ENCODE measurements around the gene ZBTB25. TPM values are rescaled to one million over a fixed set of nuclear protein-coding genes. Genes with fewer than 3 reads are reported as not detected.

The ZBTB25 gene
- total and polyA plus RNA-seq, 10 of the 15 experiments (the other 5 are each of a cell fraction or from before 2014, with no cell fraction given): 4.1 to 33.9 (median 9.7) TPM

DNA sequence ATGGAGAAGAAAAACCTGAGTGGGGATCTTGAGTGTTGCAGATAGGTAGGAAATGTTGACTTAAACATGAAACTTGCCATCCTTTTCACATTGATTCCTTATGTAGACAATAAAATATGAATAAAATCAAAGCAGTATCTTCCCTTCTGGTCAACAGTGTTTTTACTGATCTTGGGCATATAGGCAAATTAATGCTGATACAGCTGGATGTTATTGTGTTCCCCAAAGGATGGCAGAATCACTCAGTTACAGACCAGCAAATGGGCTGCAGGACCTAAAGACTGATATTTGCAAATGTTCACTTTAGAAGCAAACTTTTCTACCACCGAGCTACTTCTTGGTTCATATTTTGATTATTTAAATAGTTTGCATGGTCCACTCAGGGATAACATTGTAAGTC lies 81.6 kb downstream of the ZBTB25 start (continued):
- TF ChIP-seq, protein P1, sequence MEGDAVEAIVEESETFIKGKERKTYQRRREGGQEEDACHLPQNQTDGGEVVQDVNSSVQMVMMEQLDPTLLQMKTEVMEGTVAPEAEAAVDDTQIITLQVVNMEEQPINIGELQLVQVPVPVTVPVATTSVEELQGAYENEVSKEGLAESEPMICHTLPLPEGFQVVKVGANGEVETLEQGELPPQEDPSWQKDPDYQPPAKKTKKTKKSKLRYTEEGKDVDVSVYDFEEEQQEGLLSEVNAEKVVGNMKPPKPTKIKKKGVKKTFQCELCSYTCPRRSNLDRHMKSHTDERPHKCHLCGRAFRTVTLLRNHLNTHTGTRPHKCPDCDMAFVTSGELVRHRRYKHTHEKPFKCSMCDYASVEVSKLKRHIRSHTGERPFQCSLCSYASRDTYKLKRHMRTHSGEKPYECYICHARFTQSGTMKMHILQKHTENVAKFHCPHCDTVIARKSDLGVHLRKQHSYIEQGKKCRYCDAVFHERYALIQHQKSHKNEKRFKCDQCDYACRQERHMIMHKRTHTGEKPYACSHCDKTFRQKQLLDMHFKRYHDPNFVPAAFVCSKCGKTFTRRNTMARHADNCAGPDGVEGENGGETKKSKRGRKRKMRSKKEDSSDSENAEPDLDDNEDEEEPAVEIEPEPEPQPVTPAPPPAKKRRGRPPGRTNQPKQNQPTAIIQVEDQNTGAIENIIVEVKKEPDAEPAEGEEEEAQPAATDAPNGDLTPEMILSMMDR (IDR thresholded peaks at IDR 0.05 in 2 of 3, conservative IDR thresholded peaks at IDR 0.05 in 1 of 3; ENCODE audit: control insufficient read depth in 2 of 3, extremely low read depth in 1 of 3, insufficient read depth in 1 of 3, low read depth in 3 of 3, low read length in 3 of 3): no peak
- TF ChIP-seq MEF2A (IDR thresholded peaks at IDR 0.05; ENCODE audit: insufficient read depth, low read depth, low read length) (no peak), DPF2 (IDR thresholded peaks at IDR 0.05) (no peak), BACH1 (IDR thresholded peaks at IDR 0.05; ENCODE audit: borderline replicate concordance) (no peak), TAF1 (IDR thresholded peaks at IDR 0.05; ENCODE audit: borderline replicate concordance, low read depth, low read length) (no peak), YBX1 (IDR thresholded peaks at IDR 0.05) (no peak), SMARCA5 (IDR thresholded peaks at IDR 0.05) (no peak), HDAC6 (IDR thresholded peaks at IDR 0.05; ENCODE audit: unreplicated experiment) (no peak)
- TF ChIP-seq, protein P2, sequence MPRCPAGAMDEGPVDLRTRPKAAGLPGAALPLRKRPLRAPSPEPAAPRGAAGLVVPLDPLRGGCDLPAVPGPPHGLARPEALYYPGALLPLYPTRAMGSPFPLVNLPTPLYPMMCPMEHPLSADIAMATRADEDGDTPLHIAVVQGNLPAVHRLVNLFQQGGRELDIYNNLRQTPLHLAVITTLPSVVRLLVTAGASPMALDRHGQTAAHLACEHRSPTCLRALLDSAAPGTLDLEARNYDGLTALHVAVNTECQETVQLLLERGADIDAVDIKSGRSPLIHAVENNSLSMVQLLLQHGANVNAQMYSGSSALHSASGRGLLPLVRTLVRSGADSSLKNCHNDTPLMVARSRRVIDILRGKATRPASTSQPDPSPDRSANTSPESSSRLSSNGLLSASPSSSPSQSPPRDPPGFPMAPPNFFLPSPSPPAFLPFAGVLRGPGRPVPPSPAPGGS (IDR thresholded peaks at IDR 0.05; ENCODE audit: borderline replicate concordance, insufficient read depth, low read depth, low read length, poor library complexity, severe bottlenecking): no peak

DNA sequence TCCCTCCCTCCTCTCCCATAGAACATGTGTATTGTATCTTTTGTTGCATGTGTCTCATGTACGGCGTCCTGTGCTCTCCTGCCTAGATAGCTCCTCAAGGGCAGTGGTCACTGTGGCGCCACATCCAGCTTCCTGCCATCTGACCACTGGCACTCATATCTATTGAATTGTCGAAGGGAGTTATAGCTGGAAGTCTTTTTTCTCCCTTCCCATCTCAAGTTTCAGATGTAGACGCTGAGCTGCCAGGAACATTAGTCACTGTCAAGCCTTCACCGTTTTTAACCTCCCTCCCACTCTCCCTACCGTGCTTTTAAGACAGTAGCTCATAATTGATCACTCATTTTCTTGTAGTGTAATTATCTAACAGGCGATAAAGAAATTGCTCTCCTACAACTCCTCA lies 82.5 kb downstream of the ZBTB25 start:
- RAD21 ChIA-PET (ENCODE audit: unreplicated experiment): interaction anchor here (0.8 to 2.0 kb wide), 4 partner anchors 9 to 70 kb away, joined by 3 to 5 read pairs (median 4); no protein-coding TSS in a partner anchor
- Histone ChIP-seq H3K27me3 (replicated peaks in 1 of 2; ENCODE audit: control insufficient read depth in 2 of 2, insufficient read depth in 2 of 2, low read length in 1 of 2) (no peaks in the 10 kb centered on the region), H3K79me2 (ENCODE audit: control insufficient read depth, insufficient read depth, low read length) (no peaks in the 10 kb centered on the region), H3K4me3 (no peak overlapping the region), H3K4me2 (ENCODE audit: control insufficient read depth, insufficient read depth) (no peak overlapping the region), H2AFZ (ENCODE audit: control insufficient read depth, low read depth, low read length) (no peak overlapping the region), H3K9me3 (replicated peaks; ENCODE audit: control insufficient read depth, insufficient read depth, low read length) (no peaks in the 10 kb centered on the region), H4K20me1 (ENCODE audit: control insufficient read depth, insufficient read depth) (no peaks in the 10 kb centered on the region), H3K27ac (ENCODE audit: control insufficient read depth, insufficient read depth) (no peak overlapping the region), H3K36me3 (ENCODE audit: control insufficient read depth in 2 of 2, insufficient read depth in 2 of 2, low read length in 1 of 2) (peaks cover 21 to 32% of the 10 kb centered on the region in 2 experiments), H3K4me1 (ENCODE audit: control insufficient read depth, insufficient read depth, low read length) (peaks cover 3% of the 10 kb centered on the region; the same call in 1 of the 2 replicates), H3K9ac (ENCODE audit: control insufficient read depth, insufficient read depth, low read length) (no peak overlapping the region)
- CTCF ChIA-PET: interaction anchor here (0.7 to 2.8 kb wide), 5 partner anchors 10 to 92 kb away, joined by 3 to 22 read pairs (median 3); no protein-coding TSS in a partner anchor
- in situ Hi-C loops (cut with MboI): no loop called here
- 71% methylated on average over 8 of the region's 8 CpGs for WGBS (ENCODE audit: insufficient coverage, insufficient replicate concordance, low lambda C conversion rate, missing lambda C conversion rate)
- intact Hi-C loops (cut with micrococcal nuclease; ENCODE audit: unreplicated experiment): no loop called here
- POLR2A ChIA-PET: no interaction called here
- no peak for ATAC-seq
- DNase-seq (ENCODE audit: low read depth, low spot score): no peak
- no peak for FAIRE-seq
- no TSS peak for BruUV-seq (replicated peaks)
- SMC1A ChIA-PET (ENCODE audit: uncharacterized antibody, unreplicated experiment): interaction anchor here (0.7 to 3.0 kb wide), 3 partner anchors 9 to 58 kb away, joined by 3 to 11 read pairs (median 4); no protein-coding TSS in a partner anchor
- TF ChIP-seq CBFB (IDR thresholded peaks at IDR 0.05; ENCODE audit: low read depth): no peak
- TF ChIP-seq CEBPB (IDR thresholded peaks at IDR 0.05; ENCODE audit: borderline replicate concordance in 1 of 2, low read depth in 2 of 2, low read length in 2 of 2): no peak
- TF ChIP-seq, protein P3, sequence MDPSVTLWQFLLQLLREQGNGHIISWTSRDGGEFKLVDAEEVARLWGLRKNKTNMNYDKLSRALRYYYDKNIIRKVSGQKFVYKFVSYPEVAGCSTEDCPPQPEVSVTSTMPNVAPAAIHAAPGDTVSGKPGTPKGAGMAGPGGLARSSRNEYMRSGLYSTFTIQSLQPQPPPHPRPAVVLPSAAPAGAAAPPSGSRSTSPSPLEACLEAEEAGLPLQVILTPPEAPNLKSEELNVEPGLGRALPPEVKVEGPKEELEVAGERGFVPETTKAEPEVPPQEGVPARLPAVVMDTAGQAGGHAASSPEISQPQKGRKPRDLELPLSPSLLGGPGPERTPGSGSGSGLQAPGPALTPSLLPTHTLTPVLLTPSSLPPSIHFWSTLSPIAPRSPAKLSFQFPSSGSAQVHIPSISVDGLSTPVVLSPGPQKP (IDR thresholded peaks at IDR 0.05; ENCODE audit: low read depth, low read length): no peak
- TF ChIP-seq MYC (IDR thresholded peaks at IDR 0.05; ENCODE audit: insufficient read depth, insufficient read length, insufficient replicate concordance, low read length, severe bottlenecking): no peak
- no peak for TF ChIP-seq NR2C2 (IDR thresholded peaks at IDR 0.05; ENCODE audit: borderline replicate concordance, control insufficient read depth, insufficient read length, low read depth)
- TF ChIP-seq PML (IDR thresholded peaks at IDR 0.05; ENCODE audit: low read length): no peak
- TF ChIP-seq CHD1 (IDR thresholded peaks at IDR 0.05; ENCODE audit: low read depth, low read length): no peak
- no peak for TF ChIP-seq POLR2AphosphoS5 (IDR thresholded peaks at IDR 0.05; ENCODE audit: low read length)
- no peak for TF ChIP-seq ZZZ3 (IDR thresholded peaks at IDR 0.05; ENCODE audit: control insufficient read depth, insufficient read length, low read depth)
- no peak for TF ChIP-seq BACH1 (IDR thresholded peaks at IDR 0.05; ENCODE audit: borderline replicate concordance)
- TF ChIP-seq IKZF2 (IDR thresholded peaks at IDR 0.05): no peak
- TF ChIP-seq RAD21 (IDR thresholded peaks at IDR 0.05; ENCODE audit: insufficient read depth, low read depth, low read length): no peak

Measured in GM12878 (cell line).